ENCODE data around the gene CPA2.
A peak's percentile ranks its signal among the peaks of the same experiment; 100 is the strongest.

CPA2 gene

GRCh38 chr7:130254555-130254954 lies 12.1 kb upstream of the CPA2 start:
- no peak for DNase-seq (ENCODE audit: low read depth)

GRCh38 chr7:130256704-130257103 lies 10.0 kb upstream of the CPA2 start:
- no peak for DNase-seq (ENCODE audit: low read depth)

- no peak for DNase-seq (ENCODE audit: low read depth)
Measured at GRCh38 chr7:130258494-130259078, 8.1 kb upstream of the CPA2 start.

GRCh38 chr7:130262448-130262847 lies 4.2 kb upstream of the CPA2 start:
- no peak for DNase-seq (ENCODE audit: low read depth)

- DNase-seq (ENCODE audit: low read depth): no peak
Measured at GRCh38 chr7:130263130-130263529, 3.5 kb upstream of the CPA2 start.

- no peak for DNase-seq (ENCODE audit: low read depth)
Measured at GRCh38 chr7:130266961-130267321, 278 bp downstream of the CPA2 start.

- no peak for DNase-seq (ENCODE audit: low read depth)
Measured at GRCh38 chr7:130268463-130269317, 2.0 kb downstream of the CPA2 start.

- DNase-seq (ENCODE audit: low read depth): no peak
Measured at GRCh38 chr7:130269318-130269694, 2.6 kb downstream of the CPA2 start.

GRCh38 chr7:130270947-130271800 lies 4.5 kb downstream of the CPA2 start:
- DNase-seq (ENCODE audit: low read depth): no peak

GRCh38 chr7:130272381-130273080 lies 5.9 kb downstream of the CPA2 start:
- no peak for DNase-seq (ENCODE audit: low read depth)

- DNase-seq (ENCODE audit: low read depth): no peak
Measured at GRCh38 chr7:130273081-130273932, 6.6 kb downstream of the CPA2 start.

GRCh38 chr7:130273933-130274255 lies 7.2 kb downstream of the CPA2 start:
- DNase-seq (ENCODE audit: low read depth): no peak

- DNase-seq (ENCODE audit: low read depth): no peak
Measured at GRCh38 chr7:130274296-130274695, 7.6 kb downstream of the CPA2 start.

- DNase-seq (ENCODE audit: low read depth): no peak
Measured at GRCh38 chr7:130274983-130275591, 8.4 kb downstream of the CPA2 start.

GRCh38 chr7:130275826-130276297 lies 9.2 kb downstream of the CPA2 start:
- no peak for DNase-seq (ENCODE audit: low read depth)

GRCh38 chr7:130276796-130277762 lies 10.4 kb downstream of the CPA2 start:
- DNase-seq (ENCODE audit: low read depth): no peak

- no peak for DNase-seq (ENCODE audit: low read depth)
Measured at GRCh38 chr7:130277763-130278643, 11.3 kb downstream of the CPA2 start.

- peak; percentile 63 for DNase-seq (ENCODE audit: low read depth)
Measured at GRCh38 chr7:130278860-130279259, 12.2 kb downstream of the CPA2 start.

- DNase-seq (ENCODE audit: low read depth): no peak
Measured at GRCh38 chr7:130279286-130279685, 12.6 kb downstream of the CPA2 start.
